ENCODE measurements around the gene TCP11L1. TPM values are rescaled to one million over a fixed set of nuclear protein-coding genes. Genes with fewer than 3 reads are reported as not detected.
A peak's percentile ranks its signal among the peaks of the same experiment; 100 is the strongest.

TCP11L1 gene
- total and polyA plus RNA-seq, 2 of the 8 experiments (the other 6 are each of a cell fraction or from before 2014, with no cell fraction given): 10.9 to 23.1 TPM

- TF ChIP-seq JUN (IDR thresholded peaks at IDR 0.05; ENCODE audit: low read depth, low read length) (no peak), GTF2F1 (IDR thresholded peaks at IDR 0.05; ENCODE audit: borderline replicate concordance, low read depth, low read length) (no peak), KDM1A (IDR thresholded peaks at IDR 0.05; ENCODE audit: borderline replicate concordance, low read length) (no peak), TCF12 (IDR thresholded peaks at IDR 0.05; ENCODE audit: low read depth, low read length) (no peak), TBP (IDR thresholded peaks at IDR 0.05; ENCODE audit: low read depth, low read length) (0 out of 2 replicates have a peak, but pooled peaks have one; percentile 69), MAFK (IDR thresholded peaks at IDR 0.05; ENCODE audit: low read depth, low read length) (no peak), JUND (IDR thresholded peaks at IDR 0.05; ENCODE audit: low read length) (no peak), NANOG (IDR thresholded peaks at IDR 0.05; ENCODE audit: insufficient read depth, low read depth, low read length, poor library complexity, severe bottlenecking) (no peak), RNF2 (IDR thresholded peaks at IDR 0.05; ENCODE audit: borderline replicate concordance, low read depth, low read length, missing control alignments, poor library complexity, severe bottlenecking) (no peak), ATF3 (IDR thresholded peaks at IDR 0.05; ENCODE audit: insufficient read depth, low read depth, low read length) (no peak)
Observed at GRCh38 chr11:33039274-33040032, at the start of gene TCP11L1 (continued).
